SK-N-SH (cell line): Measurements from ENCODE around the gene PYGO2. TPM values are rescaled to one million over a fixed set of nuclear protein-coding genes. Genes with fewer than 3 reads are reported as not detected.

Experiments used
- CTCF ChIA-PET: fragments of 300-600, 350-600 bp; formaldehyde crosslinking; extraction: SDS; loops from one replicate; lab custom pipeline; 2021; lab: Yijun Ruan, JAX
- POLR2A ChIA-PET: fragments of 350-600 bp; sonication (Branson Sonifier 250); formaldehyde crosslinking; extraction: SDS; loops from one replicate; lab custom pipeline; 2020; ENCODE audit warnings: antibody characterized with exemption, inconsistent platforms; lab: Yijun Ruan, JAX
- DNase-seq: peaks from one replicate; pipeline ENCODE4 v3.0.0; 2012
- H2AFZ ChIP-seq: fragments of 200-600 bp; sonication (generic); 2 replicates; pipeline ENCODE4 v1.8.1; 2016; ENCODE audit warnings: antibody characterized with exemption, mild to moderate bottlenecking, low read depth
- H3F3A ChIP-seq: fragments of 200-600 bp; sonication (generic); replicated peaks from 2 replicates; pipeline ENCODE3; 2016; ENCODE audit warnings: antibody characterized with exemption, mild to moderate bottlenecking; ENCODE audit not compliant: insufficient read depth
- H3K27ac ChIP-seq, 2 experiments: fragments of 200-500 bp in 1 of 2; fragments of 200-600 bp in 1 of 2; sonication (Bioruptor generic) in 1 of 2; sonication (generic), shearing (Covaris generic) in 1 of 2; 2 replicates each; pipeline versions ENCODE4 v1.5.1 to v1.6.1; 2014 to 2016; ENCODE audit warnings: low read depth in 2 of 2, inconsistent platforms in 1 of 2, low read length in 1 of 2, mild to moderate bottlenecking in 1 of 2, mixed read lengths in 1 of 2
- H3K27me3 ChIP-seq: fragments of 200-600 bp; sonication (generic), shearing (Covaris generic); 2 replicates; pipeline ENCODE4 v1.6.1; 2016; ENCODE audit warnings: mixed run types; ENCODE audit not compliant: insufficient read depth
- H3K36me3 ChIP-seq, 2 experiments: fragments of 200-500 bp in 1 of 2; fragments of 200-600 bp in 1 of 2; sonication (Bioruptor generic) in 1 of 2; sonication (generic) in 1 of 2; replicated peaks in 1 of 2; 2 replicates each; pipeline versions ENCODE3 to v1.5.1; 2014 to 2016; ENCODE audit warnings: low read length in 1 of 2, mild to moderate bottlenecking in 1 of 2; ENCODE audit not compliant: insufficient read depth in 2 of 2, control insufficient read depth in 1 of 2
- H3K4me1 ChIP-seq, 2 experiments: fragments of 200-500 bp in 1 of 2; fragments of 200-600 bp in 1 of 2; sonication (Bioruptor generic) in 1 of 2; sonication (generic), shearing (Covaris generic) in 1 of 2; 2 replicates each; pipeline versions ENCODE4 v1.5.1 to v1.6.1; 2014 to 2016; ENCODE audit warnings: low read depth in 1 of 2, low read length in 1 of 2, mixed run types in 1 of 2; ENCODE audit not compliant: insufficient read depth in 2 of 2, control insufficient read depth in 1 of 2
- H3K4me2 ChIP-seq: fragments of 200-600 bp; sonication (generic), shearing (Covaris generic); 2 replicates; pipeline ENCODE4 v1.6.1; 2017; ENCODE audit warnings: mixed run types
- H3K4me3 ChIP-seq, 2 experiments: fragments of 200-500 bp in 1 of 2; fragments of 200-600 bp in 1 of 2; sonication (Bioruptor generic) in 1 of 2; sonication (generic), shearing (Covaris generic) in 1 of 2; 2 replicates each; pipeline versions ENCODE4 v1.5.1 to v1.8.1; 2014 to 2016; ENCODE audit warnings: low read depth in 2 of 2, inconsistent platforms in 1 of 2, low read length in 1 of 2, mild to moderate bottlenecking in 1 of 2, mixed read lengths in 1 of 2, moderate library complexity in 1 of 2
- H3K79me2 ChIP-seq: fragments of 200-600 bp; sonication (generic); 2 replicates; pipeline ENCODE4 v1.8.1; 2017; ENCODE audit warnings: mild to moderate bottlenecking; ENCODE audit not compliant: insufficient read depth
- H3K9ac ChIP-seq: fragments of 200-600 bp; sonication (generic); 2 replicates; pipeline ENCODE4 v1.6.1; 2017; ENCODE audit warnings: mixed run types
- H3K9me2 ChIP-seq: fragments of 200-600 bp; sonication (generic); 2 replicates; pipeline ENCODE4 v1.6.1; 2017; ENCODE audit warnings: mixed run types
- H3K9me3 ChIP-seq: fragments of 200-600 bp; sonication (generic); 2 replicates; pipeline ENCODE4 v1.6.1; 2017; ENCODE audit warnings: mixed run types, mild to moderate bottlenecking, moderate library complexity
- H4K20me1 ChIP-seq: fragments of 200-600 bp; sonication (generic); 2 replicates; pipeline ENCODE4 v1.6.1; 2017; ENCODE audit warnings: mild to moderate bottlenecking, mixed run types; ENCODE audit not compliant: insufficient read depth
- FOXJ3 ChIP-seq: sonication (generic); formaldehyde crosslinking; IDR thresholded peaks from 2 replicates; pipeline ENCODE4 v1.5.1; 2020; ENCODE audit warnings: mild to moderate bottlenecking, missing genetic modification reagents
- GABPA ChIP-seq: IDR thresholded peaks from 2 replicates; pipeline ENCODE4 v1.4.0; 2012; ENCODE audit warnings: low read depth, mild to moderate bottlenecking
- POLR2AphosphoS5 ChIP-seq: IDR thresholded peaks from 2 replicates; pipeline ENCODE4 v1.6.1; 2012; ENCODE audit warnings: low read depth, low read length
- RAD21 ChIP-seq: IDR thresholded peaks from 2 replicates; pipeline ENCODE4 v1.6.1; 2012; ENCODE audit warnings: mild to moderate bottlenecking, low read length
- SMC3 ChIP-seq: IDR thresholded peaks from 2 replicates; pipeline ENCODE4 v1.6.1; 2012; ENCODE audit warnings: low read depth, low read length, improper control_type of control experiment
- WGBS: methylation state at CpG from one replicate; pipeline ENCODE4 v1.1.6; 2017; ENCODE audit warnings: low lambda C conversion rate; 5-methylcytosine and 5-hydroxymethylcytosine counted together
- polyA plus RNA-seq, 3 experiments: library from polyadenylated mRNA; depleted of rRNA; stranded (reverse); fragments of >200 nt; gene quantifications; 2 replicates each; pipeline ENCODE4 v1.2.3, GENCODE V29; 2012
- TF ChIP-seq, protein P1 (sequence below): fragments of 200-600 bp; sonication (generic); IDR thresholded peaks from 2 replicates; pipeline ENCODE4 v1.6.1; 2017; ENCODE audit warnings: antibody characterized with exemption, mild to moderate bottlenecking, moderate library complexity

The PYGO2 gene
- polyA plus RNA-seq, 1 of the 3 experiments (the other 2 are of a cell fraction), result 23.3 TPM

DNA sequence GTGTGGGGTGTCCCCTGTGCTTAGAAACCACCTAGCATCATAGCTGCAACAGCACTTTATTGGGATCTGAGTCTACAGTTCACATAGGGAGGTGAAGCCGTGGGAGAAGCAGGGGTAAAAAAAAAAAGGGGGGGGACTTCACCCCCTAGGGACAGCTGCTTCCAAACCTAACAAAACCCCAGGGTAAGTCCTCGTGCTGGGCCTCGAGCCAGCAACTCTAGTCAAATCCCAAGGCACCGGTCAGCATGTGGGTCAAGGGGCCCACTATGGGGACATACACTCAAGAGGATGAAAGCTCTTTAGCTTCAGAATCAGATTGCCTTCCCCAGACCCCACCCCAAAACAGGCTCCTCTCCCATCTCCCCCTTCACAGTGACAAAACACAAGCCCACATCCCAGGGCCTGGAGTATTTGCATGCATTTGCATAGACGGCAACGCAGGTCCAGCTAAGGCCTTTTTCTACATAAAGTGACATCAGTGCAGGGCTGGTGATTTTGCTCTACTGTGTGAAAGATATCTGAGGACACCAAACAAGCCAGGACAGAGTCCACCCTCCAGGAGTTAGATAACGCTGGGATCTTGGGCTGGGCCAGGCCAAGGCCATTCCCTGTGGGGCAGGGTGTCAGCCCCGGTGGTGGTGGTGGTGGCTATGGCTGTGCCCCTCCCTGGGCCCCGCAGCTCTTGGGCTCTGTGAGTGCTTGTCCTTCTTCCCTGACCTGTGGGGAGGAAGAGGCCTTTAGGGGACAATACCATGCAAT lies 17.0 kb downstream of the PYGO2 start:
- Histone ChIP-seq H3K27ac (no peak overlapping the region), H3K9me3 (no peaks in the 10 kb centered on the region), H3K27me3 (no peaks in the 10 kb centered on the region), H3K9me2 (no peaks in the 10 kb centered on the region), H3K9ac (no peak overlapping the region), H4K20me1 (no peaks in the 10 kb centered on the region), H3F3A (peaks cover 7% of the 10 kb centered on the region), H3K4me3 (no peak overlapping the region), H2AFZ (no peak overlapping the region), H3K79me2 (no peaks in the 10 kb centered on the region), H3K4me2 (no peak overlapping the region), H3K36me3 (peaks cover 0 to 21% of the 10 kb centered on the region in 2 experiments), H3K4me1 (peaks cover 4 to 25% of the 10 kb centered on the region in 2 experiments; a peak in 2 of 4 replicates)
- no peak for TF ChIP-seq POLR2AphosphoS5
- no peak for TF ChIP-seq GABPA
- CTCF ChIA-PET, result interaction anchor here (0.6 to 4.9 kb wide), 46 partner anchors 8 to 465 kb away, joined by 3 to 21 read pairs (median 4); partner anchors contain the start of genes ADAM15, KRTCAP2, PMVK and PYGO2
- WGBS, result 56% methylated on average over 7 of the region's 9 CpGs
- POLR2A ChIA-PET, result interaction anchor here (0.5 to 2.8 kb wide), 2 partner anchors 11 to 15 kb away, joined by 5 to 10 read pairs; partner anchors contain the start of gene PBXIP1
- no peak for DNase-seq

DNA sequence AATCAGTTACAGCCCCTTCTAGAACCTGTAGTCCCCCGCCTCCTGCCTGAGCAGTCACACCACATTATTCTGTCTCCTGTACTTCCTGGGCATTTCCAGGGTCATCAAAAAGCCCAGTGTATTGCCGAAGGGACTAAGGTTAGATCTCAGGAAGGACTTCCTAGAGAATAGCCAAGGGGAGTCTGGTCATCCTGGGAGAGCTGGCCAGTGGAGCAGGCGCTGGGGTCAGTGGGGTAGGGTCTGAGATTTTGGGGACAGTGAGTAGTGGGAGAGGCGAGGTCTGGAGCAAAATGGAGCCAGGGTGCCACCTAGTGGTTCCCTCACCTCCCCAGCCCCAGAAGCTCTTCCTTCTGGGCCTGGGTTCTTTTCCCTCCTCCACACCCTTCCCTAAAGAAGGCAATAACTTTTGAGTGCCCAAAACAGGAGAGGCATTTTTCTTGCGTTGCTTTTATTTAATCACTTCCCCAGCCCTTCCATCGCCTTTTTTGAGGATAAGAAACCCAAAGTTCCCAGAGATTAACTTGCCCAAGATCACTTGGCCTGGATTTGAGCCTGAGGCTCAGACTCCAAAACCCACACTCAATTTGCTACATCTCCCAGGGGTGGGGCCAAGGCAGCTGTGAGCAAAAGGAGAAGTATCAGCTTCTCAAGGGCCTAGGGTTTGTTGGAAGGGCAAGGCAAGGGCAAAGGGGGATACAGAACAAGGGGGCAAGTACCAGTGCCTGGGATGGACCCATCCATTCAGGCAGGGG lies 17.8 kb downstream of the PYGO2 start:
- Histone ChIP-seq H3K4me1 (peaks cover 4 to 25% of the 10 kb centered on the region in 2 experiments; a peak in 2 of 4 replicates), H2AFZ (no peak overlapping the region; the same call in 1 of the 2 replicates), H3F3A (peaks cover 7% of the 10 kb centered on the region)
- WGBS, result 26% methylated on average over 6 of the region's 6 CpGs
- TF ChIP-seq FOXJ3 (CRISPR knock-in tag) (no peak), RAD21 (peak; percentile 80), SMC3 (peak; percentile 73; the same call in 1 of the 2 replicates)
- TF ChIP-seq, protein P1, sequence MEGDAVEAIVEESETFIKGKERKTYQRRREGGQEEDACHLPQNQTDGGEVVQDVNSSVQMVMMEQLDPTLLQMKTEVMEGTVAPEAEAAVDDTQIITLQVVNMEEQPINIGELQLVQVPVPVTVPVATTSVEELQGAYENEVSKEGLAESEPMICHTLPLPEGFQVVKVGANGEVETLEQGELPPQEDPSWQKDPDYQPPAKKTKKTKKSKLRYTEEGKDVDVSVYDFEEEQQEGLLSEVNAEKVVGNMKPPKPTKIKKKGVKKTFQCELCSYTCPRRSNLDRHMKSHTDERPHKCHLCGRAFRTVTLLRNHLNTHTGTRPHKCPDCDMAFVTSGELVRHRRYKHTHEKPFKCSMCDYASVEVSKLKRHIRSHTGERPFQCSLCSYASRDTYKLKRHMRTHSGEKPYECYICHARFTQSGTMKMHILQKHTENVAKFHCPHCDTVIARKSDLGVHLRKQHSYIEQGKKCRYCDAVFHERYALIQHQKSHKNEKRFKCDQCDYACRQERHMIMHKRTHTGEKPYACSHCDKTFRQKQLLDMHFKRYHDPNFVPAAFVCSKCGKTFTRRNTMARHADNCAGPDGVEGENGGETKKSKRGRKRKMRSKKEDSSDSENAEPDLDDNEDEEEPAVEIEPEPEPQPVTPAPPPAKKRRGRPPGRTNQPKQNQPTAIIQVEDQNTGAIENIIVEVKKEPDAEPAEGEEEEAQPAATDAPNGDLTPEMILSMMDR, result peak; percentile 82
- TF ChIP-seq, all 33 proteins: peak for 3
- Histone ChIP-seq H3K27ac (no peak overlapping the region), H4K20me1 (no peaks in the 10 kb centered on the region), H3K36me3 (peaks cover 0 to 21% of the 10 kb centered on the region in 2 experiments), H3K4me2 (no peak overlapping the region), H3K4me3 (no peak overlapping the region), H3K9me2 (no peaks in the 10 kb centered on the region), H3K79me2 (no peaks in the 10 kb centered on the region), H3K27me3 (no peaks in the 10 kb centered on the region), H3K9me3 (no peaks in the 10 kb centered on the region), H3K9ac (no peak overlapping the region)
- ChIA-PET POLR2A (interaction anchor here (0.5 to 2.8 kb wide), 2 partner anchors 11 to 16 kb away, joined by 5 to 10 read pairs; partner anchors contain the start of gene PBXIP1), CTCF (interaction anchor here (0.6 to 4.9 kb wide), 46 partner anchors 7 to 516 kb away, joined by 3 to 21 read pairs (median 4); partner anchors contain the start of genes ADAM15, KRTCAP2 and PMVK)
- peak; percentile 83 for DNase-seq
